PFSK-1 (cell line): ENCODE measurements around the gene BORCS8.

Experiments used
- FOXP2 ChIP-seq: optimal IDR thresholded peaks from 2 replicates; pipeline ENCODE3; 2011; ENCODE audit warnings: borderline replicate concordance, control low read depth, inconsistent platforms; ENCODE audit not compliant: insufficient read depth; ENCODE audit errors: extremely low read length, extremely low read depth
- POLR2AphosphoS5 ChIP-seq: IDR thresholded peaks from 2 replicates; pipeline ENCODE4 v1.6.1; 2012; ENCODE audit warnings: low read depth, mild to moderate bottlenecking, control low read depth, low read length, moderate library complexity
- SIN3A ChIP-seq: IDR thresholded peaks from 2 replicates; pipeline ENCODE4 v1.6.1; 2012; ENCODE audit warnings: mild to moderate bottlenecking, low read length, moderate library complexity, borderline replicate concordance; ENCODE audit not compliant: insufficient read depth
- TAF1 ChIP-seq: IDR thresholded peaks from 2 replicates; pipeline ENCODE4 v1.6.1; 2012; ENCODE audit warnings: low read length, control low read depth, borderline replicate concordance; ENCODE audit not compliant: insufficient read depth

- TF ChIP-seq POLR2AphosphoS5 = peak; percentile 77
- 0 out of 2 replicates have a peak, but pooled peaks have one; percentile 28 for TF ChIP-seq TAF1
- no peak for TF ChIP-seq FOXP2
- TF ChIP-seq SIN3A = no peak
These were observed 11.3 kb upstream of the BORCS8 start, which contains the start of gene NR2C2AP for GRCh38 chr19:19203012-19203856.
